GM12892 (cell line): ENCODE results near the gene ZNF350.
A peak's percentile ranks its signal among the peaks of the same experiment; 100 is the strongest.
"Not testable (repeated sequence)": the region's sequence is repeated elsewhere in the genome, so short reads cannot be mapped to it uniquely, and the experiment has no call there.

Experiments used
- DNase-seq: peaks from one replicate; pipeline ENCODE4 v3.0.0; 2011; ENCODE audit not compliant: insufficient read length
- FAIRE-seq: peaks from 2 replicates; lab custom pipeline; 2011; peaks lifted over from hg19 to GRCh38; lab: Jason Lieb, UNC
- POLR2A ChIP-seq: IDR thresholded peaks from 2 replicates; pipeline ENCODE4 v1.6.1; 2011; ENCODE audit warnings: low read depth, low read length, control low read depth
- POLR2AphosphoS5 ChIP-seq: IDR thresholded peaks from 2 replicates; pipeline ENCODE4 v1.6.1; 2011; ENCODE audit warnings: low read depth, low read length, control low read depth
- TAF1 ChIP-seq: IDR thresholded peaks from 2 replicates; pipeline ENCODE4 v1.6.1; 2011; ENCODE audit warnings: low read depth, mild to moderate bottlenecking, control low read depth, low read length, borderline replicate concordance

ZNF350 gene

DNA sequence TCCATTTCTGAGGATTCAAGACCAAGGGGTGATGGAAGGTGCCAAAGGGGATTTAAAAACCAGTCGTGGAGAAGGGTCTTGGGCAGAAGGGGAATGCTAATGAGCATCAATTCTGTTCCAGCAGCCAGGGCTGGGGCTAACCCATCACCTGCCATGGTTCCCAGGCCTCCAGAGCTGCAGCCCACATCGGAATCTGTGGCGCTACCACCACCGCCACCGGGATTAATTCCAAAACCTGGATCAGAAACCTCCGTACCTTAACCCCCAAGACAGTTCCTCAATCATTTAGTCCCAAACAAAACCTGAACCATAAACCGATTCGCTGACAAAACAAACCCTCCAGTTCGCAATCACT, 20.8 kb upstream of the ZNF350 start:
- DNase-seq (no peak), FAIRE-seq (peak; percentile 56)
- TF ChIP-seq POLR2AphosphoS5 (no peak), TAF1 (no peak), POLR2A (no peak)

DNA sequence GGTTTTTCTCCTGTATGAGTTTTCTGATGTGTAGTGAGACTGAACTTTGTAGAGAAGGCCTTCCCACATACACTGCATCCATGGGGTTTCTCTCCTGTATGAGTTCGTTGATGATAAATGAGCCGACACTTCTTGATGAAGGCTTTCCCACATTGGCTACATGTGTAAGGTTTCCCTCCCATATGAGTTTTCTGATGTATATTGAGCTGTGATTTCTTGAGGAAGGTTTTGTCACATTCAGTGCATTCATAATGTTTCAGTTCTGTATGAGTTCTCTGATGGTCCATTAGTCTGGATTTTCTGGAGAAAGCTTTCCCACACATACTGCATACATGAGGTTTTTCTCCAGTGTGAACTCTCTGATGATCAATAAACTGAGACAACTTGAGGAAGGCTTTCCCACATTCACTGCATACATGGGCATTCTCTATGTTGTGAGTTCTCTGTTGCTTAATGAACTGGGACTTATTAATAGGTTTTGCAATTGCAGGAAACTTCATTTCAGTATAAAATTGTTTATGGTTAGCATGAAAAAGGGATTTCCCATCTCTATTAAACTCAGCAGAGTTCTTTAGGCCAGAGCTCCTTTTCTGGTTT, 7.5 kb upstream of the ZNF350 start:
- TF ChIP-seq POLR2A (no peak), TAF1 (no peak), POLR2AphosphoS5 (no peak)

GRCh38 chr19:51993422-51993821, 6.8 kb upstream of the ZNF350 start:
- no peak for TF ChIP-seq POLR2AphosphoS5
- FAIRE-seq (no peak), DNase-seq (no peak)

More for the DNA sequence above, 7.5 kb upstream of the ZNF350 start:
- no peak for FAIRE-seq
- no peak for DNase-seq

GRCh38 chr19:51983361-51983760, 3.3 kb downstream of the ZNF350 start:
- FAIRE-seq (no peak), DNase-seq (no peak)
- TF ChIP-seq TAF1 (no peak), POLR2A (no peak), POLR2AphosphoS5 (no peak)

DNA sequence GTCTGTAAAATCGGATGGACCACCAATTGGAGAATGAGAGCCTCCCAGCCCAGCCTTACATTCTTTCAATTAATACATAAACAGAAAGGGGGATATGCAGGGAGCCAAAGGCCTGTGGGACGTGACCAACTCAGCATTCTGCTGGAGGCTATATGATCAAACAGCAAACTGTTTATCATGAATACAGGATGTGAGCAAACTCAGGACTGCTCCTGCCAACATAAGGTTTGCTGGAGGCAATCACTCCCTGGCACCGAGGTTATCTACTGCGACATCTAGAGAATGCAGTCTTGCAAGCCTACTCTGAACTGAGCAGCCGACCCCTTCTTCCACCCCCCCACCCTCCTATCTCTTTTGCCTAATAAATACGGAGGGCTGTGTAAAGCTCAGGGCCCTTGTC, 5.7 kb downstream of the ZNF350 start:
- not testable (repeated sequence) for DNase-seq, FAIRE-seq

- DNase-seq (no peak), FAIRE-seq (no peak)
- TF ChIP-seq POLR2A (no peak), POLR2AphosphoS5 (no peak), TAF1 (no peak)
Measured at GRCh38 chr19:51980116-51980736, 6.4 kb downstream of the ZNF350 start.

DNA sequence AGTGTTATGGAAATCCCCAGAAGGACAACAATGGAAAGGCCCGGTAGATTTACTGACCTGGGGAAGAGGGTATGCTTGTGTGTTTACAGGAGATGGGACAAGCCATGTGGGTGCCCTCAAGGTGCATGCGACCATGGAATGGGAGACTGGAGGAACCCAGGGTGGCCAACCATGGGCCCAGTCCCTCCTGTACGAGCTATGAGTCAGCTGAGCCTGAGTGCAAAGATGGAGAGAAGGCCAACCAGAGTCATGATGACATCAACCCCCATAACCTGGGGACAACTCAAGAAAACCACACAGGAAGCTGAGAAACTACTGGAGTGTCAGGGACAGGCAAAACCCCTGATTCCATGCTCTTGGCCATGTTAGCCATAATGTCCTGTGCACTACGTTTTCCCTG, 7.8 kb downstream of the ZNF350 start:
- DNase-seq (no peak), FAIRE-seq (no peak)
- no peak for TF ChIP-seq POLR2A
- no peak for TF ChIP-seq TAF1
- no peak for TF ChIP-seq POLR2AphosphoS5

GRCh38 chr19:51977346-51977745, 9.3 kb downstream of the ZNF350 start:
- TF ChIP-seq POLR2AphosphoS5, result no peak
- TF ChIP-seq POLR2A, result no peak
- TF ChIP-seq TAF1, result no peak

GRCh38 chr19:51976852-51977251, 9.8 kb downstream of the ZNF350 start:
- TF ChIP-seq POLR2A, result no peak
- no peak for TF ChIP-seq POLR2AphosphoS5
- TF ChIP-seq TAF1, result no peak
- DNase-seq, result no peak
- no peak for FAIRE-seq

More at GRCh38 chr19:51977346-51977745, 9.3 kb downstream of the ZNF350 start:
- no peak for DNase-seq
- no peak for FAIRE-seq

GRCh38 chr19:51975787-51976186, 10.9 kb downstream of the ZNF350 start:
- DNase-seq, FAIRE-seq: not testable (repeated sequence)

GRCh38 chr19:51971624-51972023, 15.0 kb downstream of the ZNF350 start:
- TF ChIP-seq POLR2AphosphoS5, result no peak
- TF ChIP-seq TAF1, result no peak
- no peak for TF ChIP-seq POLR2A
- no peak for FAIRE-seq
- DNase-seq, result no peak

GRCh38 chr19:51970718-51971117, 15.9 kb downstream of the ZNF350 start:
- TF ChIP-seq TAF1, result no peak
- TF ChIP-seq POLR2A, result no peak
- TF ChIP-seq POLR2AphosphoS5, result no peak
- DNase-seq (no peak), FAIRE-seq (no peak)

DNA sequence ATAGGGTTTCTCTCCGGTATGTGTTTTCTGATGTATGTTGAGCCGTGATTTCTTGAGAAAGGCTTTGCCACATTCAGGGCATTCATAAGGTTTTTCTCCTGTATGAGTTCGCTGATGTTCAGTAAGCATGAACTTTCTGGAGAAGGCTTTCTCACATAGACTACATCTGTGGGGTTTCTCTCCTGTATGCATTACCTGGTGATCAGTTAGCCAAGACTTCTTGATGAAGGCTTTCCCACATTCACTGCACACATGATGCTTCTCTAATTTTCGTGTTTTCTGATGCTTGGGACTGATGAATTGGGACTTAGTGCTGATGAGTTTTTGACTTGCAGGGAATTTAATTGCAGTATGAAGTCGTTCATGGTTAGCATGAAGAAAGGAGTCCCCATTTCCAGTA, 21.1 kb downstream of the ZNF350 start:
- FAIRE-seq, result no peak

DNA sequence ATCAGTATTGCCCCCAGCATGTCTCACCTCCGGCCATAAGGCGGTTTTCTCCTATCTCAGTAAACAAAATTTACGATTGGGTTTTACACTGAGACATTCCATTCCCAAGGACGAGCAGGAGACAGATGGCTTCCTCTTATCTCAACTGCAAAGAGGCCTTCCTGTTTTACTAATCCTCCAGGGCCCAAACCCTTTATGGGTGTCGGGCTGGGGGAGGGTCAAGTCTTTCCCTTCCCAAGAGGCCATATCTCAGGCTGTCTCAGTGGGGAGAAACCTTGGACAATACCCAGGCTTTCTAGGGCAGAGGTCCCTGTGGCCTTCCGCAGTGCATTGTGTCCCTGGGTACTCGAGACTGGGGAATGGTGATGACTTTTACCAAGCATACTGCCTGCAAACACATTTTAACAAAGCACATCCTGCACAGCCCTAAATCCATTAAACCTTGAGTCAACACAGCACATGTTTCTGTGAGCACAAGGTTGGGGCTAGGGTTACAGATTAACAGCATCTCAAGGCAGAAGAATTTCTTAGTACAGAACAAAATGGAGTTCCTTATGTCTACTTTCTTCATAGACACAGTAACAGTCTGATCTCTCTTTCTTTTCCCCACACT, 25.9 kb downstream of the ZNF350 start:
- not testable (repeated sequence) for FAIRE-seq, DNase-seq

More for the DNA sequence above, 21.1 kb downstream of the ZNF350 start:
- TF ChIP-seq POLR2A (no peak), POLR2AphosphoS5 (no peak), TAF1 (no peak)
- no peak for DNase-seq
